ENCODE results near the gene LRRD1.
"Not testable (repeated sequence)": the region's sequence is repeated elsewhere in the genome, so short reads cannot be mapped to it uniquely, and the experiment has no call there.

The LRRD1 gene

DNA sequence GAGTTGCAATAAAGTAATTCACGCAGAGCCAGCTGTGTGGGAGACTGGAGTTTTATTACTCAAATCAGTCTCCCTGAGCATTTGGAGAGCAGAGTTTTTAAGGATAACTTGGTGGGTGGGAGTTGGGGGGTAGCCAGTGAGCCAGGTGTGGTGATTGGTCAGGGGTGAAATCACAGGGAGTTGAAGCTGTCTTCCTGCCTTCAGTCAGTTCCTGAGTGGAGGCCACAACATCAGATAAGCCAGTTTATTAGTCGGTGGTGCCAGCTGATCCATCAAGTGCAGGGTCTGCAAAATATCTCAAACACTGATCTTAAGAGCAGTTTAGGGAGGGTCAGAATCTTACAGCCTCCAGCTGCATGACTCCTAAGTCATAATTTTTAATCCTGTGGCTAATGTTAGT, 41.4 kb downstream of the LRRD1 start:
- DNase-seq: no peak

DNA sequence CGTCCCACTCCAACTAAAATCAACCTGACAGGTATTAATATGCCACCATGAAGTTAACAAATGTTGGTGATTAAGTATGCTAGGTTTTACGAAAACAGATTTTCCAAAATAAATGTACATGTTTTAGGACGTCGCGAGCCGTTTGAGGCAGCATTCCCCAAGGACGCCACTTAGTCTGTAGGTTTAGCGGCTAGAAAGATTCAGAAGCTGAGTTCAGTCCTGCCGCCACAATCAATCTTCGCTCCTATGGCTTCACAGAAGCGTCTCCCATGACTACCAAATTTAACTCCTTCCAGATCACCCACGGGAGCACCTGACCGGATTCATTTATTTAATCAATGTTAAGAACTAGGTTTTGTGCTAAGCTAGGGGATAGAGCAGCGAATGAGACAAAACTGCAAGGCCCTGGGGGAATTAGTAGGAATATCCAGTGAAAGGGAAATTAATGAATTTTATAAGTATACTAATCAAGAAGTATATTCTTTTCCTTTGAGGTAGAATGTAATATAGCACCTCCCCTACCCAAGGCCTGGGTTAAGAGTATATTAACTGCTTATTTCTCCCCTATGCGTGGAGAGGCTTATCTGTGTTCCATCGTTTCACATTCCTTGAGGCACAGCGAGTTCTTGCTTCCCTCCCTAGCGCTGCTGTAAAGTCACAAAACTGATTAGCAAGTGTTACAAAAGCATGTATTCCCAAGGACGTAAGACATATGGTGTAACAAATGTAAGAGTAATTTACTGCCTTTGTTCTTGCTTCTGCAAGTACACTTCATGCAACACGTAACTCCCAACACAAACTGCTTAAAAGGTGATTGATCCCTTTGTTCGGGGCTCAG, 43.7 kb downstream of the LRRD1 start:
- DNase-seq: peak in 1 of 2 experiments; percentile 51

DNA sequence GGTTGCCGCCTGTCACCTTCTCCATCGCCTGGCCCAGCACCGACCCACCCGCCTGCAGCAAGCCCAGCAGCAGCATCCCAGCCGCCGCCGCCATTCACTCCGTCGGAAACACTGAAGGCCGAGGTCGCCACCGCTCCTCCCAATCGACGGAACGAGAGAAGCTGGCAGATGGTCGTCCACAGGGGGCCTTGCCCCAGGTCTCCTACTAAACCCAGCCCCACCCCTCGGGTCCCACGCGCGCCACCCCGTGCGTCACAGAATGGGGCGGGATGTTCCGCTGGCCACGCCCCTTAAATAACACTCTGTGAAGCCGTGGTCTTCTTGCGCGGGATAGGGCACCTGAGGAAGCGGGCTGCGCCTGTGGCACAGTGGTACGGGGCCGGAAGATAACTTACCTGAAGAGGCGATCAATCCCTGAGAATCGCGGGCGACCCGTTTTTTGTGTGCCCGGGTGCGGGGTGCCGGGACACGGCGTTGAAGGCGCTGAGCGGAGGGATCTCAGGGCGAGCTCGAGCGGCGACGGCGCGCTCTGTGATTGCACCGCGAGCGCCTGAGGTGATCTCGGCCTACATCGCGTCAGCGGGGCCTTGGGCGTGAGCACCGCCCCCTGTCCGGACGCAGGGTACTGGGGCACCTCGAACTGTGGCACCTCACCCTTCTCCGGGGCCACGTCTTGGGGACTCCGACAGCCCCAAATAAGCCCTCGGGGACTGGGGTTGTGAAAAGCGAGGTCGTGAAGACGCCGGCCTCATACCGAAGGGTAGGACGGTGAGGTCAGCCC, 44.5 kb downstream of the LRRD1 start, which contains the start of gene CYP51A1:
Gene CYP51A1 (minus strand): TSS at position 207 of the 781 bp plus-strand sequence. CDS start 113 bp downstream, at position 94.
- DNase-seq: peak; percentile 92 to 96

DNA sequence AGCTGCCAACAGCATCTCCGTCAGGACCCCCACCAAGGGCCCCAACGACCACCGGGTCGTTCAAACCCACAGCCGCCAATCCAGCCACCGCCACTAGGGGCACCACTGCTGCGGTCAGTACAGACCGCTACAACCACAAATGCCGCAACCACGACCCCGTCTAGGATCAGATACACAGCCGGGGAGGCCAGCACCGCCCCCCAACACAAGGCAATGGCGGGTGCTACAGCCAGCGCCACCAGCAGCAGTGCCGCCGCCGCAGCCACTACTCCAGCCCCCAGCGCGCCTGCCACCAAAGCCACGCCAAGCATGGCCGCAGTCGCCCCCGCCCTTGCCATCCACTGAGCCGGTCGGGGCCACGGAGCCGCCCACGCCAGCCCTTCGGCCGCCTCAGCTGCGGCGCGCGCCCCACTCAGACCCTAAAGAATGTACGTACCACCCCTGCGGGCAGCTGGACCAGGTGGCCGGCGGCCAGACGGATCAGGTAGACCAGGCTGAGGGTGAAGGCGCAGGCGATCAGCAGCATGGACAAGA, 45.1 kb downstream of the LRRD1 start:
- DNase-seq: peak; percentile 53 to 86

DNA sequence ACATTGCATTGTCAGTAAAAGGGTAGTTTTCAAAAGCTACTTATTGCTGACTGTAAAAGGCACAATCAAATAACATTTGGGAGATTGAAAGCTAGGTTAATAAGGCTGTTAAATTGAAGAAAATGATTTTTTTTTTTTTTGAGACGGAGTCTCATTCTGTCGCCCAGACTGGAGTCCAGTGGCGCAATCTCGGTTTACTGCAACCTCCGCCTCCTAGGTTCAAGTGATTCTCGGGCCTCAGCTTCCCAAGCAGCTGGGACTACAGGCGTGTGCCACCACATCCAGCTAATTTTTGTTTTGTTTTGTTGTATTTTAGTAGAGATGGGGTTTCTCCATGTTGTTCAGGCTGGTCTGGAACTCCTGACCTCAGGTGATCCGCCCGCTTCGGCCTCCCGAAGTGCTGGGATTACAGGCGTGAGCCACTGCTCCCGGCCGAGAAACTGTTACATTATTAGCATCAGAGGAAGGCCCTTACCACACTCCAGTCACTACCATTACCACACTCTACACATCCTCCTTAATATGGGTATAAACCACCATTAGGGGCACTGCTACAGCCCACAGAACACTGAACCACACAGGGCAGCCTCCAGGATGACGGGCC, 45.7 kb downstream of the LRRD1 start:
- no peak for DNase-seq

GRCh38 chr7:92131764-92132330, 47.1 kb downstream of the LRRD1 start:
- DNase-seq: no peak

- DNase-seq: no peak
Observed at GRCh38 chr7:92131093-92131492, 47.8 kb downstream of the LRRD1 start.

GRCh38 chr7:92121681-92122080, 57.3 kb downstream of the LRRD1 start:
- no peak for DNase-seq

- no peak for DNase-seq
Observed at GRCh38 chr7:92119213-92119759, 59.7 kb downstream of the LRRD1 start.

- DNase-seq: no peak
Observed at GRCh38 chr7:92116949-92117348, 62.0 kb downstream of the LRRD1 start.

GRCh38 chr7:92115821-92116220, 63.1 kb downstream of the LRRD1 start:
- DNase-seq: no peak

GRCh38 chr7:92110857-92111256, 68.1 kb downstream of the LRRD1 start:
- DNase-seq: no peak

DNA sequence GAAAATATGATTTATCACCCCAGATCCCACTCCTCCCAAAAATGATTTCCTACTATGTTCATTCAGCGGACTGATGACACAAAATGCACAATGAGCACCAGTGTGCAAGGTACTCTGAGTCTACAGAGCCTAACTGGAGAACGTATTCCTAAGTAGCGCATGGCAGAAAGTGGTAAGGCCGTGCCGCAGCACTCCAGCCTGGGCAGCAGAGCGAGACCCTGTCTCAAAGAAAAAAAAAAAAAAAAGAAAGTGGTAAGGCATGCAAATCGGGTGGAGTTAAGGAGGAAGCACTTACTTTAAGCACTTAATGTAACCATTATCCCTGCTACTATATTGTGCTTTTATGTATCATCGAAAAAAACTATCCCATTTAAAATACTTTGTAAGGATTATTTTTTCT, 70.1 kb downstream of the LRRD1 start:
- no peak for DNase-seq

DNA sequence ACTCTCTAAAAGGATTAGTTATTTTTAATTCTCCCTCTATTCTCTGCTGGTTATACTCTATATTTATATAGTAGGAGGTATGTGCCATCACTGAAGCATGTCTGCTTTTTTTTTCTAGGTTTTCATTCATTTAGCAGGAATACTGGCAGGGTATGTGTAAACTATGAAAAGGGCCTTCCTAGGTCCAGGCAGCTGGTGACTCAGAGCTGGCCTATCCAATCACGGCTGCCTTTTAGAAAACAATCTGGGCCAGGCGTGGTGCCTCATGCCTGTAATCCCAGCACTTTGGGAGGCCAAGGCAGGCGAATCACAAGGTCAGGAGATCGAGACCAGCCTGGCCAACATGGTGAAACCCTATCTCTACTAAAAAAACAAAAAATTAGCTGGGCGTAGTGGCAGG, 76.1 kb downstream of the LRRD1 start:
- not testable (repeated sequence) for DNase-seq

- DNase-seq: no peak
Observed at GRCh38 chr7:92100534-92100933, 78.4 kb downstream of the LRRD1 start.

DNA sequence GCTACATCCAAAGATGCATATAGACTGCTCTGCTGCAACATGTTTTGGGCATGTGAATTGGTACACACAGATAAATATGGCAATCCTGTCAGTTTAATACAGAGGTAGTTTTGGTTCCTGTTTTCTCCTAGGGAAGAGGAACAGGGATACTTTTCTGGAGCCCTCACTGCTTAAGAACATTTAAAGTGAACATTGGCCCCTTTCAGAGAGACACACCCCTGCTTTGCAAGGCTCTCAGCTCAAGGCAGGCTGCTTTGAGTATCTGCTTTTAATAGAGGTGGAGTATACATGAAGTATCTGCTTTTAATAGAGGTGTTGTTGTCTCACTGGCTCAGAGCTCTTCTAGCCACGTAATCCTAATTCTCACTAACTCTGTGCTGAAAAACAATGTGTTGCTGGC, 83.6 kb downstream of the LRRD1 start:
- DNase-seq: peak in 1 of 2 experiments; percentile 39
